RPMI8226 (cell line): ENCODE measurements around the gene FLNC.
A peak's percentile ranks its signal among the peaks of the same experiment; 100 is the strongest.

Experiments used
- DNase-seq: peaks from one replicate; pipeline ENCODE4 v3.0.0-alpha.2; 2015

The FLNC gene

GRCh38 chr7:128867842-128868623 lies 37.8 kb downstream of the FLNC start:
- DNase-seq: no peak

- no peak for DNase-seq
Observed at GRCh38 chr7:128868624-128869137, 38.5 kb downstream of the FLNC start.

GRCh38 chr7:128869138-128869943 lies 39.1 kb downstream of the FLNC start:
- peak; percentile 86 for DNase-seq

GRCh38 chr7:128869944-128870285 lies 39.7 kb downstream of the FLNC start:
- no peak for DNase-seq

- DNase-seq: no peak
Observed at GRCh38 chr7:128871050-128871449, 40.8 kb downstream of the FLNC start.

- DNase-seq: no peak
Observed at GRCh38 chr7:128872394-128872824, 42.2 kb downstream of the FLNC start.

GRCh38 chr7:128873234-128873633 lies 43.0 kb downstream of the FLNC start:
- DNase-seq: no peak

- no peak for DNase-seq
Observed at GRCh38 chr7:128874140-128875031, 44.2 kb downstream of the FLNC start.

- no peak for DNase-seq
Observed at GRCh38 chr7:128875523-128875948, 45.3 kb downstream of the FLNC start.

- no peak for DNase-seq
Observed at GRCh38 chr7:128876127-128876526, 45.9 kb downstream of the FLNC start.

GRCh38 chr7:128876586-128876977 lies 46.4 kb downstream of the FLNC start:
- no peak for DNase-seq

GRCh38 chr7:128876978-128877755 lies 47.0 kb downstream of the FLNC start:
- DNase-seq: no peak

GRCh38 chr7:128877756-128878120 lies 47.5 kb downstream of the FLNC start:
- no peak for DNase-seq

- DNase-seq: no peak
Observed at GRCh38 chr7:128878226-128879105, 48.3 kb downstream of the FLNC start.

- DNase-seq: no peak
Observed at GRCh38 chr7:128879461-128879938, 49.3 kb downstream of the FLNC start.

GRCh38 chr7:128879939-128880746 lies 49.9 kb downstream of the FLNC start:
- no peak for DNase-seq

- no peak for DNase-seq
Observed at GRCh38 chr7:128880791-128881457, 50.7 kb downstream of the FLNC start.

GRCh38 chr7:128881458-128882125 lies 51.4 kb downstream of the FLNC start:
- no peak for DNase-seq

GRCh38 chr7:128882134-128882533 lies 51.9 kb downstream of the FLNC start:
- DNase-seq: no peak
